H1 (cell line): ENCODE data around the gene E2F1. TPM values are rescaled to one million over a fixed set of nuclear protein-coding genes. Genes with fewer than 3 reads are reported as not detected.

Experiments
- KDM1A ChIP-seq: fragments of 200-600, 300-600 bp; sonication (generic); IDR thresholded peaks from 2 replicates; pipeline ENCODE4 v1.7.1; 2016; ENCODE audit warnings: mild to moderate bottlenecking, low read length, borderline replicate concordance
- MAFK ChIP-seq: IDR thresholded peaks from 2 replicates; pipeline ENCODE4 v1.6.1; 2012; ENCODE audit warnings: low read depth, mild to moderate bottlenecking, improper control_type of control experiment, low read length
- polyA plus RNA-seq, 7 experiments: library from polyadenylated mRNA; depleted of rRNA in 3 of 7; stranded (reverse) in 5 of 7; unstranded in 2 of 7; fragments of >200 nt in 5 of 7; fragments of 200-250 nt in 2 of 7; gene quantifications; 1 replicate in 5 of 7; 2 replicates in 1 of 7; 4 replicates in 1 of 7; pipeline versions ENCODE4 v1.2.1 to v1.2.3, GENCODE V29; 2011 to 2013; ENCODE audit warnings: missing spikeins in 2 of 7, mixed read lengths in 2 of 7
- total RNA-seq: library from RNA; stranded (reverse); fragmentation: NEBNext Ultra II Directional; extraction: Animal tissue kit (Norgen Biotek cat#: 25700); gene quantifications from 2 replicates; pipeline ENCODE4 v1.2.1, GENCODE V29; 2021
- TF ChIP-seq, protein P1 (sequence below): fragments of 300-600 bp; sonication (generic); IDR thresholded peaks from 2 replicates; pipeline ENCODE4 v1.7.1; 2012; ENCODE audit warnings: low read length, moderate library complexity, mild to moderate bottlenecking, inconsistent platforms; ENCODE audit not compliant: insufficient replicate concordance

Gene E2F1
- total and polyA plus RNA-seq, 2 of the 8 experiments (the other 6 are each of a cell fraction or from before 2014, with no cell fraction given): 33.4 to 35.8 TPM

DNA sequence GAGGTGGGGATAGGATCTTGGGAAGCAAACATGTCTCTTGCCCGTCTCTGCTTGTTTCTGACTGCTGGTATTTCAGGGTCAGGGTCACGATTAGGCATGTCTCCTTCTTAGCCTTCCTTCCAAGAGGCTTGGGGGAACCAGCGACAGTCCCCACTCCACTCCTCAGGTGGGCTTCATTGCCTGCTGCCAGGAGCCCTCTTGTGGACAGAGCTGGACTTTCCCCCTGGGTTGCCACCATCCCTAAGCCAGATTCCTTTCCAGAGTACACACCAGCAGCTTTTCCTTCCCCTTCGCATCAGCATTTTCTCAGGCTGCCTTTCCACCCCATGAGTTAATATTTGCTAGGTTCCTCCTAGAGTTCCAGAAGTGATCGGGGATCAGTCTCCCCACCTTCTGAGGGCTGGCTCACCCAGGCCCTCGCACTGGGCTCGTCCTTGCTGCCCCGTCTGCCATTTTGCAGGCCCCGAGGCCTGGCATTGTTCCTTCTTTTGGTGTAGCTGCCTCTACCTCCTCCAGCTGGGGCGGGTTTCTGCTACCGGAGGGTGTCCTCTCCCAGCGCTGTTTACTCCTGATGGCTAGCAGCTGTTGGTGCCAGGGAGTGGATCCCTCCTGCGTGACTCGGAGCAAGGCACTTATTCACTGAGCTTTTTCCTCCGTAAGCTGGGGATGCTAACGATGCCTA lies 32.8 kb downstream of the E2F1 start (continued):
- TF ChIP-seq, protein P1, sequence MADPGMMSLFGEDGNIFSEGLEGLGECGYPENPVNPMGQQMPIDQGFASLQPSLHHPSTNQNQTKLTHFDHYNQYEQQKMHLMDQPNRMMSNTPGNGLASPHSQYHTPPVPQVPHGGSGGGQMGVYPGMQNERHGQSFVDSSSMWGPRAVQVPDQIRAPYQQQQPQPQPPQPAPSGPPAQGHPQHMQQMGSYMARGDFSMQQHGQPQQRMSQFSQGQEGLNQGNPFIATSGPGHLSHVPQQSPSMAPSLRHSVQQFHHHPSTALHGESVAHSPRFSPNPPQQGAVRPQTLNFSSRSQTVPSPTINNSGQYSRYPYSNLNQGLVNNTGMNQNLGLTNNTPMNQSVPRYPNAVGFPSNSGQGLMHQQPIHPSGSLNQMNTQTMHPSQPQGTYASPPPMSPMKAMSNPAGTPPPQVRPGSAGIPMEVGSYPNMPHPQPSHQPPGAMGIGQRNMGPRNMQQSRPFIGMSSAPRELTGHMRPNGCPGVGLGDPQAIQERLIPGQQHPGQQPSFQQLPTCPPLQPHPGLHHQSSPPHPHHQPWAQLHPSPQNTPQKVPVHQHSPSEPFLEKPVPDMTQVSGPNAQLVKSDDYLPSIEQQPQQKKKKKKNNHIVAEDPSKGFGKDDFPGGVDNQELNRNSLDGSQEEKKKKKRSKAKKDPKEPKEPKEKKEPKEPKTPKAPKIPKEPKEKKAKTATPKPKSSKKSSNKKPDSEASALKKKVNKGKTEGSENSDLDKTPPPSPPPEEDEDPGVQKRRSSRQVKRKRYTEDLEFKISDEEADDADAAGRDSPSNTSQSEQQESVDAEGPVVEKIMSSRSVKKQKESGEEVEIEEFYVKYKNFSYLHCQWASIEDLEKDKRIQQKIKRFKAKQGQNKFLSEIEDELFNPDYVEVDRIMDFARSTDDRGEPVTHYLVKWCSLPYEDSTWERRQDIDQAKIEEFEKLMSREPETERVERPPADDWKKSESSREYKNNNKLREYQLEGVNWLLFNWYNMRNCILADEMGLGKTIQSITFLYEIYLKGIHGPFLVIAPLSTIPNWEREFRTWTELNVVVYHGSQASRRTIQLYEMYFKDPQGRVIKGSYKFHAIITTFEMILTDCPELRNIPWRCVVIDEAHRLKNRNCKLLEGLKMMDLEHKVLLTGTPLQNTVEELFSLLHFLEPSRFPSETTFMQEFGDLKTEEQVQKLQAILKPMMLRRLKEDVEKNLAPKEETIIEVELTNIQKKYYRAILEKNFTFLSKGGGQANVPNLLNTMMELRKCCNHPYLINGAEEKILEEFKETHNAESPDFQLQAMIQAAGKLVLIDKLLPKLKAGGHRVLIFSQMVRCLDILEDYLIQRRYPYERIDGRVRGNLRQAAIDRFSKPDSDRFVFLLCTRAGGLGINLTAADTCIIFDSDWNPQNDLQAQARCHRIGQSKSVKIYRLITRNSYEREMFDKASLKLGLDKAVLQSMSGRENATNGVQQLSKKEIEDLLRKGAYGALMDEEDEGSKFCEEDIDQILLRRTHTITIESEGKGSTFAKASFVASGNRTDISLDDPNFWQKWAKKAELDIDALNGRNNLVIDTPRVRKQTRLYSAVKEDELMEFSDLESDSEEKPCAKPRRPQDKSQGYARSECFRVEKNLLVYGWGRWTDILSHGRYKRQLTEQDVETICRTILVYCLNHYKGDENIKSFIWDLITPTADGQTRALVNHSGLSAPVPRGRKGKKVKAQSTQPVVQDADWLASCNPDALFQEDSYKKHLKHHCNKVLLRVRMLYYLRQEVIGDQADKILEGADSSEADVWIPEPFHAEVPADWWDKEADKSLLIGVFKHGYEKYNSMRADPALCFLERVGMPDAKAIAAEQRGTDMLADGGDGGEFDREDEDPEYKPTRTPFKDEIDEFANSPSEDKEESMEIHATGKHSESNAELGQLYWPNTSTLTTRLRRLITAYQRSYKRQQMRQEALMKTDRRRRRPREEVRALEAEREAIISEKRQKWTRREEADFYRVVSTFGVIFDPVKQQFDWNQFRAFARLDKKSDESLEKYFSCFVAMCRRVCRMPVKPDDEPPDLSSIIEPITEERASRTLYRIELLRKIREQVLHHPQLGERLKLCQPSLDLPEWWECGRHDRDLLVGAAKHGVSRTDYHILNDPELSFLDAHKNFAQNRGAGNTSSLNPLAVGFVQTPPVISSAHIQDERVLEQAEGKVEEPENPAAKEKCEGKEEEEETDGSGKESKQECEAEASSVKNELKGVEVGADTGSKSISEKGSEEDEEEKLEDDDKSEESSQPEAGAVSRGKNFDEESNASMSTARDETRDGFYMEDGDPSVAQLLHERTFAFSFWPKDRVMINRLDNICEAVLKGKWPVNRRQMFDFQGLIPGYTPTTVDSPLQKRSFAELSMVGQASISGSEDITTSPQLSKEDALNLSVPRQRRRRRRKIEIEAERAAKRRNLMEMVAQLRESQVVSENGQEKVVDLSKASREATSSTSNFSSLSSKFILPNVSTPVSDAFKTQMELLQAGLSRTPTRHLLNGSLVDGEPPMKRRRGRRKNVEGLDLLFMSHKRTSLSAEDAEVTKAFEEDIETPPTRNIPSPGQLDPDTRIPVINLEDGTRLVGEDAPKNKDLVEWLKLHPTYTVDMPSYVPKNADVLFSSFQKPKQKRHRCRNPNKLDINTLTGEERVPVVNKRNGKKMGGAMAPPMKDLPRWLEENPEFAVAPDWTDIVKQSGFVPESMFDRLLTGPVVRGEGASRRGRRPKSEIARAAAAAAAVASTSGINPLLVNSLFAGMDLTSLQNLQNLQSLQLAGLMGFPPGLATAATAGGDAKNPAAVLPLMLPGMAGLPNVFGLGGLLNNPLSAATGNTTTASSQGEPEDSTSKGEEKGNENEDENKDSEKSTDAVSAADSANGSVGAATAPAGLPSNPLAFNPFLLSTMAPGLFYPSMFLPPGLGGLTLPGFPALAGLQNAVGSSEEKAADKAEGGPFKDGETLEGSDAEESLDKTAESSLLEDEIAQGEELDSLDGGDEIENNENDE: no peak
- TF ChIP-seq MAFK: no peak
- TF ChIP-seq KDM1A: no peak
- TF ChIP-seq, all 59 proteins: peak for 9
